Cardiac muscle cell (in vitro differentiated cells and primary cell): ENCODE results near the gene CFAP210. TPM values are rescaled to one million over a fixed set of nuclear protein-coding genes. Genes with fewer than 3 reads are reported as not detected.

Experiments
- polyA plus RNA-seq: library from polyadenylated mRNA; unstranded; fragments of >200 nt; fragmentation: Nextera tagmentation; extraction: Ambion mirVana; gene quantifications from 2 replicates; pipeline ENCODE4 v1.2.1, GENCODE V29; 2016
- total RNA-seq: library from RNA; depleted of rRNA; stranded (reverse); fragments of >200 nt; gene quantifications from 2 replicates; pipeline ENCODE4 v1.2.3, GENCODE V29; 2016

Gene CFAP210
- total and polyA plus RNA-seq, 2 experiments from 2014 or later: 0.28 TPM; not detected in 1

Other genes with a start within 250 kb of the CFAP210 start
- gene BBS5, start 214.9 kb downstream of the CFAP210 start, total RNA-seq: 6.9 and 8.4 TPM in 2 replicates
- 8.9 and 14.0 TPM in 2 replicates for gene BBS5, start 214.9 kb downstream of the CFAP210 start, polyA plus RNA-seq
- gene KLHL41, start 184.7 kb downstream of the CFAP210 start, total RNA-seq: 33.1 and 56.3 TPM in 2 replicates
- gene KLHL41, start 184.7 kb downstream of the CFAP210 start, polyA plus RNA-seq: 12.3 and 14.7 TPM in 2 replicates
- 27.8 and 41.3 TPM in 2 replicates for gene FASTKD1, start 120.5 kb downstream of the CFAP210 start, total RNA-seq
- gene FASTKD1, start 120.5 kb downstream of the CFAP210 start, polyA plus RNA-seq: 61.4 and 62.4 TPM in 2 replicates
- gene PPIG, start 110.1 kb downstream of the CFAP210 start, total RNA-seq: 17.5 and 24.7 TPM in 2 replicates
- gene PPIG, start 110.1 kb downstream of the CFAP210 start, polyA plus RNA-seq: 70.0 and 87.5 TPM in 2 replicates
- gene PHOSPHO2, start 64 bp upstream of the CFAP210 start, total RNA-seq: 3.4 and 3.8 TPM in 2 replicates
- 3.8 and 7.0 TPM in 2 replicates for gene PHOSPHO2, start 64 bp upstream of the CFAP210 start, polyA plus RNA-seq
- gene KLHL23, start 39.4 kb upstream of the CFAP210 start, total RNA-seq: 32.2 and 46.2 TPM in 2 replicates
- gene KLHL23, start 39.4 kb upstream of the CFAP210 start, polyA plus RNA-seq: 17.1 and 27.6 TPM in 2 replicates
- gene SSB, start 104.5 kb upstream of the CFAP210 start, total RNA-seq: 64.1 and 90.7 TPM in 2 replicates
- 235 and 260 TPM in 2 replicates for gene SSB, start 104.5 kb upstream of the CFAP210 start, polyA plus RNA-seq
- gene METTL5, start 130.5 kb upstream of the CFAP210 start, total RNA-seq: 46.8 and 56.1 TPM in 2 replicates
- 124 and 156 TPM in 2 replicates for gene METTL5, start 130.5 kb upstream of the CFAP210 start, polyA plus RNA-seq
- gene UBR3, start 133.0 kb upstream of the CFAP210 start, total RNA-seq: 31.8 and 53.1 TPM in 2 replicates
- gene UBR3, start 133.0 kb upstream of the CFAP210 start, polyA plus RNA-seq: 18.7 and 26.1 TPM in 2 replicates